ENCODE results near the gene GABRR2.
"Not testable (repeated sequence)": the region's sequence is repeated elsewhere in the genome, so short reads cannot be mapped to it uniquely, and the experiment has no call there.

GABRR2 gene

DNA sequence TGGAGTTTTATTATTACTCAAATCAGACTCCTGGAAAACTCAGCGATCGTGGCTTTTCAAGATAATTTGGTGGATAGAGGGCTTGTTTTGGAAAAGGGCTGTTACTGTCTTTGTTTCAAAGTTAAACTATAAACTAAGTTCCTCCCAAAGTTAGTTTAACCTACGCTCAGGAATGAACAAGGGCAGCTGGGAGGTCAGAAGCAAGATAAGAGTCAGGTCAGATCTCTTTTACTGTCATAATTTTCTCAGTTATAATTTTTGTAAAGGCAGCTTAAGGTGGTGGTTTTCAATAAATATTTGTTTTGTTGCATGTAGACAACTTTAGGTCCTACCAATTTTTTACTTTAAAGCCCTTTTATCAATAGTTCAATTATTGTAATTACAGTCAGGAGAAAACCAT, 9.2 kb upstream of the GABRR2 start:
- DNase-seq (ENCODE audit: low read depth in 3 of 3, low spot score in 1 of 3) = no peak

DNA sequence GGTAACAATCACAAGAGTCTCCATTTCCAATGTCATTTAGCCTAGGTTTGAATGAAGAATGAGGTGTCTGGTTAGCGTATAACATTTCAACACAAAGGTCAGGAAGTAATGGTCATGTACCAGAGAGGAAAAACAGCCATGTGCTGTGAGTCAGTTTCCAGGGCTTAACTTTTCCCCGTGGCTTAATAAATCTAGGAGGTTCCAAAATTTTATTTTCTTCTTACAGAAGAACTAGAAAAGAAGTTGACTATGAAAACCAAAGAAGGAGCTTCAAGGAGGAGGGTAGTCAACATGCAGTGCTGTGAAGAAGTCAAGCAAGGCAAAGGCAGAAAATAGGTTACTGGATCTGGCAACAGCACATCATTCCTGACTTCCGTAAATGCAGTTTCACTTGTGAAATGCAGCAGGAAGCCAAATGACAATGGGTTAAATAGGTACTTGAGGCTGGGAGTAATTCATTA, 8.4 kb upstream of the GABRR2 start:
- DNase-seq (ENCODE audit: low read depth in 3 of 3, low spot score in 1 of 3) = no peak

DNA sequence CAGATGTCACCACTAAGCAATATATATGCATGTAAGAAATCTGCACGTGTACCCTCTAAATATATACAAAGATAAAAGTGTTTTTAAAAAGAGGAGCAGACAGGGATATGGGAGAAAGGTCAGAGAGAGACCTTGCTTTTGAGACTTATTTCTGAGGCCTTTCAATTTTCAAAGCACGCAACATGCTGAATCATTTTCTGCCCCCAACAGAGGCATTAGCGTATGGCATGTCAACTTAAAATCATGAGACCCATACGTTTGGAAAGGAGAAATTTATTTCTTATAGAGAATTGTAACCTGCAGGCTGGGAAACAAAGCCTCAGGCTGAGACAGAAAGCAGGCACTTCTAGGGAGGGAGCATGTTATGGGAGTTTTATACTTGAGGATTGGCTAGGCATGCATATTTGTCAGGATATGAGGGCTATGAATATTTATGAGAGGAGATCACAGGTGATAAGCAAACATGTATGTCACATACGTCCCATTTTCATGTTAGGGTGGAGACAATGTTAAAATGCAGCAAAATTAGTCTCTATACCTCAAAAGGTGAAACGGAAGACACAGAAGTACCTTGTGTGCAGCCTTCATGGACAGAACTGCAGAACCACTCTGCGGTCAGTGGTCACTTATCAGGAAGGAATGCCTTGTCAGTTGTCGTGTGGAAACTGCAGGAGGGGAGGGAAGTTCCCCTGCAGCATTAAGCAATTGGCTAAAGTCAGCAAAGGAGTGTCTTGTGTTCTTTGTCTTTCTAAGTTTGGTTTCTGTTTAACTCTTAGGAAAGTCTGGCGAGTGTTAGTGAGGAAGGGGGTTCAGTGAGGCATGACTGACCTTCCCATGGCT, 6.3 kb upstream of the GABRR2 start:
- no peak for DNase-seq (ENCODE audit: low read depth in 3 of 3, low spot score in 1 of 3)

DNA sequence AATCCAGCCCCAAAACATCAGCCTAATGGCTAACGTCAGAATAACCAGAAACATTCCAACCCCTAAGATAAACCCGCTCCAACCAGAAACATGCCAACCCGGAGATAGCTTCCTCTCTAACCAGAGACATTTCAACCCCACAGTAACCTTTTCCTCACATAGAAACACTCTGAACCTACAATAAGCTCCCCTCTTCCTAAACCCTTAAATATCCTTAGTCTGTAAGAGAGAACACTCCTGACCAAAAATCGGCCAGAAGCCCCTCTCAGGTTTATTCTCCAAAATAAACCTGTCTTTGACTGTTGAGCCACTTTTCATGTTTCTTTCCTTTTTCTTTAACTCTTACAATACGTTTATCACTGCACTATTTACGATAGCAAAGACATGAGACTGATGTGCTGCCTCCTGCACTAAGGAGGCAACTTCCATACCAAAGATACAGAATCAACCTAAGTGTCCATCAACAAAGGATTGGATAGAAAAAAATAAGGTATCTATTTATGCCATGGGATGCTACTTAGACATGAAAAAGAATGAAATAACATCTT, 5.0 kb upstream of the GABRR2 start:
- DNase-seq (ENCODE audit: low read depth in 3 of 3, low spot score in 1 of 3) = no peak

DNA sequence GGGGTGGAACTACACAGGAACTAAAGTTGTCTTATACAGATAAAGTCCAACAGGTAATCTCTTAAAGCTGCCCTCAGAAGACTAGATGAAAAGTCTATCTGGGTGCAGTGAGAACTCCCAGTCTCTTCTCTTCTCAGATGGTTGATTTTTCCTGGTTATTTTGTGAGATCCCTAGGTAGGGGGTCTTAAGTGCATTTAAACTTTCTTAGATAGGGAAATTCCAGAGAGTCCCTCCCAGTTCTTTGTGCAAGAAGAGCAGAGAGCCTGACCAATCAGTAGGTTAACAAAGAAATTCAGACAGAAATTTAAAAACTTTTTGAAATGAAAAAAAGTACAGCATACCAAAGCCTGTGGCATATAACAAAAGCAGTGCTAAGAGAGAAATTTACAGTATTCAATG, 2.0 kb upstream of the GABRR2 start:
- no peak for DNase-seq (ENCODE audit: low read depth in 3 of 3, low spot score in 1 of 3)

DNA sequence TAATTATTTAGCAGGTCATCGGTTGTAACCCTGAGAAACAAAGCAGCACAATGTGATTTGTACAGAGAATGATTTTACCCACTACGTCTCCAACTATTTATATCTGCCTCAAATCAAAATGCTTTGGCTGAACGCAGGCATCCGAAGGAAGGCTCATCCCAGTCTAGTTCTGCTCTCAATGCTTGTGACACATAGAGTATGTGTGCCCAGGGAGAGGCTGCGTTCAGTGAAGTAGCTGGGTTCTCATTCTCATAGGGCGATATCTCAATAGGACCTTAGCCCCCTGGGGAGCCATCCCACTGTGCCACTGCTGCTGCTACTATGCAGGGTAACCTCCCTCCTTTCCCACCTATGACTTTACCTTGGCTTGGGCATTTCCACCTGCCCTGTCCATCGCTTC, 407 bp downstream of the GABRR2 start:
- no peak for DNase-seq (ENCODE audit: low read depth in 3 of 3, low spot score in 1 of 3)

DNA sequence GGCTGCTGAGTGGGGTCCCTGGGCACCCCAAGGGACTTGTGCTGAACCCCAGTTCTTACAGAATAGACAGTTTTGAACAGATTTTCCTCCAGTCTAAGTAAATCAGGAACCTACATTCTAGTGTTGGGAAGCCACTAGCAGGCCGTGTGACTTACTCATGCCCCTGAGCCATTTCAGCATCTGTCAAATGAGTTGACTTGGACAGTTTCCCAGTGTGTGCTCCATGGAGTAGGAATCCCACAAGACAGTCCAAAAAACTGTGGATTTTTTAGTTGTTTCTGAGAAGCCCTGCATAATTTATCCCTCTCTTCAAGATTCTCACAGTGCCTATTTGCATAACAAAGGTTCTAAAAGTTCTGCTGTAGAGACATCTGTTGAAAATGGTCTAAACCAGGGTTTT, 2.1 kb downstream of the GABRR2 start:
- DNase-seq (ENCODE audit: low read depth in 3 of 3, low spot score in 1 of 3) = no peak

DNA sequence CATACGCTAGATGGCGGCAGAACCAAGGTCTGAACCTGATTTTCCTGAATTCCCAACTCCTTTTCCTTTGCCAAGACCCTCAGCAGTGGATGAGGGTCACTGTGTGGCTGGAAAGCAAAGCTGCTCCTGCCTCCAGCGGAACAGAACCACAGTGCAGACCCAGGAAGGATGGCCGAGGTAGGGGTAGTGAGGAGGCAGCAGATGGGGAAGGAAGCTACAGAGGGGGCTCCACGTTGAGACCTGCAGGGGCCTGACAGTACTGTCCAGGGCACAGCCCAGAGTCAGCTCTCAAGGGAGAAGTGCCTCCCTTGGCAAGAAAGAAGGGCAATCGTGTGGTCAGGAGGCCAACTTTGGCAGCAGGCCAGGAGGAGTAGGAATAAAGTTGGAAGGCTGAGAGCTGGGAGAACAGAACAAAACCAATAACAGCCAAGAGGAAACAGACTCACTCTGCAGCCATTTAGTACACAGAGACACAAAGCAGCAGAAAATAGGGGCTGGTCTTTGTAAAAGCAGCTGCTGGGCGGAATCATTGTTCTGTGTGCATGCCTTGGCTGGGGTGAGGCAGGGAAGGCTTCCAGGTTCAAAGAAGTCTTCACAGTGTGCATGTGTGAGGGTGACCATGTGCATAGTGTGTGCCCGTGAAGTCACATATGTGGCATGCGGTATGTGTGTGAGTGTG, 3.1 kb downstream of the GABRR2 start:
- no peak for DNase-seq (ENCODE audit: low read depth in 3 of 3, low spot score in 1 of 3)

DNA sequence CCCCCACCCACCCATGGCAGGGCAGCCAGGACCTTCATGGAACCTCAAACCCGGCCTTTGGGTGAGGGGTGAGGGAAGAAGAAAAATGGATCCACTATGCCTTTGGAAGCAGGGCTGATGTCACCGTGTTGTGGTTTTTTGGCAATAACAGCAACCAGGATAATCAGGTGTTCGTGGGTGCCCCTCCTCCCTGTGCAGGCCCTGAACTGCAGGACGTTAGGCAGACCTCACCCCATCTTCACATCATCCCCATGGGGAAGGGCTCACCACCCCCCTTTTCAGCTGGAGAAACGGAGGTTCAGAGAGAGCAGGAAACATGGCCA, 3.6 kb downstream of the GABRR2 start:
- DNase-seq (ENCODE audit: low read depth in 3 of 3, low spot score in 1 of 3) = no peak

DNA sequence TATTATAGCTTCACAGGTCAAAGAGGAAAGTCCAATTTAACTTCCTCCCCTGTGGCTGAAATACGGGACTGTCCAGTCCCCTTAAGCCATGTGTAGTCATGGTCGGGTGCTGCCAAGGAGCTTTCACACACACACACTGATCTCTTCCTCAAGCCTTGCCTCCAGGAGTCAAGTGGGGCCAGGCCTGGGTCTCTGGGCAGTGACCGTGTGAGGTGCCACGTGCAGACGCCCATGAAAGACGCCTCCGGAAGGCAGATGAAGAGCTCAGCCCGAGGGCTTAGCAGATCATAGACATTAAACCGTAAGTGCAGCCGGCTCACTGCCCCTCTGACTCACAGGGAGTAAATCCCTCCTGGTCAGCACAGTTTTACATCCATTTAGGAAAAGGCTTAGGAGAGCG, 4.2 kb downstream of the GABRR2 start:
- DNase-seq (ENCODE audit: low read depth in 3 of 3, low spot score in 1 of 3) = no peak

DNA sequence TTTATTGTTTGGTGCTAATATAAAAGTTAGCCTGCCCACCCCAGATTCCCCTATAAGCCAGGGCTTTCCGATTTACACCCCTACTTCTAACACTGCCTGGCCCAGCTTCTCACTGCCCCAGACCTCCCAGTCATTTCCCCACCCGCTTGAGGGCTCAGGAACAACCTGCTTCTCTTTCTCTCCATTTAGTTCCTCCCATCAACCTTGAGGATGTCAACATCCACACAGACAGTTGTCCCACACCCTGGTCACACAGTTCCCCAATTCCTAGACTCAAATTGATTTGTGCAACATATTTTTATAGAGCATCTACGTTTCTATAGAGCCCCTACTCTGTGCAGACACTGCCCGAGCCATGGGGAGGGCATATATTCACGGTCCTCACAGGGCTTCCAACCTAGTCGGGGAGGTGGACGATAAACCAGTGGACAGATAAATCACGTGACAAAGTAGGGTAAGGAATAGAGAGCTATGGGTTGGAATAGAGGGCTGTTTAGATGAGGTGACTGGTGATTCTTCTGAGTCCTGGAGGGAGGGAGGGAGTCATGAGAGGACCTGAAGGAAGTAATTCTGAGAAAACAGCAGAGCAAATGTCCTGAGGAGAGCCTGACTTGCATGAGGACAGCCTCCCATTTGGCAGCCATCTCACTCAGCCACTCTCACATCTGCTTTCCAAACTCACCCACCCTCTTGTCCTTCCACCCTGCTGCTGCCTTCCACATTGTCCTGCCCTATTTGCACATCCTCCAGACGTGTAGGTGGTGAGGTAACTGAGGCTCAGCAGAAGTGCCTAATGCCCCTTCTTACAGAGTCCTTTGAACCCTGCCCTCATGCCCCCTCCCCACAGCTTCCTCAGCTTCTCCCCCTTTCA, 6.3 kb downstream of the GABRR2 start:
- no peak for DNase-seq (ENCODE audit: low read depth in 3 of 3, low spot score in 1 of 3)

DNA sequence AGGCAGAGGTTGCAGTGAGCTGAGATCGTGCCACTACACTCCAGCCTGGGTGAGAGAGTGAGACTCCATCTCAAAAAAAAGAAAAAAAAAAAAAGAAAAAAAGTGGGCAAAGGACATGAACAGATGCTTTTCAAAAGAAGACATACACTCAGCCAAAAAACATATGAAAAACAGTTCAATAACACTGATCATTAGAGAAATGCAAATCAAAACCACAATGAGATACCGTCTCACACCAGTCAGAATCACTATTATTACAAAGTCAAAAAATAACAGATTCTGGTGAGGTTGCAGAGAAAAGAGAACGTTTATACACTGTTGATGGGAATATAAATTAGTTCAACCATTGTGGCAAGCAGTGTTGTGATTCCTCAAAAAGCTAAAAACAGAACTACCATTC, 10.6 kb downstream of the GABRR2 start:
- DNase-seq (ENCODE audit: low read depth in 3 of 3, low spot score in 1 of 3) = not testable (repeated sequence)

DNA sequence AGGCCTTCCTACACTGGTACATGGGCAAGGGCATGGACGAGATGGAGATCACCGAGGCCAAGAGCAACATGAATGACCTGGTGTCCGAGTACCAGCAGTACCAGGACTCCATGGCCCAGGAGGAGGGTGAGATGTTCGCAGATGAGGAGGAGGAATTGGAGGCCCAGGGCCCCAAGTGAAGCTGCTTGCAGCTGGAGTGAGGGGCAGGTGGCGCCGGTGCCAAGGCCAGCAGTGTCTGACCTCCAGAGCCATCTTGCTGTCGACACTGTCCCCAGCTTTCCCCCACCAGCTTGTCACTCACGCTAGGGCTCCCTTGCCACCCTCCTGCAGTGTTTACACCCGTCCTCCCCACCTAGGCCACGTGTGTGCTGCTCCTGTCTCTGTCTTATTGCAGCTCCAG, 12.2 kb downstream of the GABRR2 start:
- no peak for DNase-seq (ENCODE audit: low read depth in 3 of 3, low spot score in 1 of 3)

DNA sequence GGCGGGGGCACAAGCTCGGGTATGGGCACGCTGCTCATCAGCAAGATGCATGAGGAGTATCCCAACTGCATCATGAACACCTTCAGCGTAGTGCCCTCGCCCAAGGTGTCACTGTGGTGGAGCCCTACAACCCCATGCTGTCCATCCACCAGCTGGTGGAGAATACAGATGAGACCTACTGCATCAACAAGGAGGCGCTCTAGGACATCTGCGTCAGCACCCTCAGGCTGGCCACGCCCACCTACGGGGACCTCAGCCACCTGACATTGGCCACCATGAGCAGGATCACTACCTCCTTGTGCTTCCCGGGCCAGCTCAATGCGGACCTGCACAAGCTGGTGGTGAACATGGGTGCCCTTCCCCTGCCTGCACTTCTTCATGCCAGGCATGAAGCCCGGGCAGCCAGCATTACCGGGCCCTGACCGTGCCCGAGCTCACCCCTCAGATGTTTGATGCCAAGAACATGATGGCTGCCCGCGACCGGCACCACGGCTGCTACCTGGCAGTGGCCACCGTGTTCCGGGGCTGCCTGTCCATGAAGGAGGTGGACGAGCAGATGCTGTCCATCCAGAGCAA, 12.8 kb downstream of the GABRR2 start:
- DNase-seq (ENCODE audit: low read depth in 3 of 3, low spot score in 1 of 3) = no peak

DNA sequence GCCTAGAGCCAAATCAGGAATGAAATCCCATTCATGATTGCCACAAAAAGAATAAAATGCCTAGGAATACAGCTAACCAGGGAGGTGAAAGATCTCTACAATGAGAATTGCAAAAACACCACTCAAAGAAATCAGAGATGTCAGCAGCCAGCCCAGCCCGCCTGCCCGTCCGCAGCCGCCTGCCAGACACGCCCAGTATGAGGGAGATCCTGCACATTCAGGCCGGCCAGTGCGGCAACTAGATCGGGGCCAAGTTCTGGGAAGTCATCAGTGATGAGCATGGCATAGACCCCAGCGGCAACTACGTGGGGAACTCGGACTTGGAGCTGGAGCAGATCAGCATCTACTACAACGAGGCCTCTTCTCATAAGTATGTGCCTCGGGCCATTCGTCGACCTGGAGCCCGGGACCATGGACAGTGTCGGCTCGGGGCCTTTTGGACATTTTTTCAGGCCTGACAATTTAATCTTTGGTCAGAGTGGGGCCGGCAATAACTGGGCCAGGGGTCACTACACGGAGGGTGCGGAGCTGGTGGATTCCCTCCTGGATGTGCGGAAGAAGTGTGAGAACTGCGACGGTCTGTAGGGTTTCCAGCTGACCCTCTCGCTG, 13.4 kb downstream of the GABRR2 start:
- DNase-seq (ENCODE audit: low read depth in 3 of 3, low spot score in 1 of 3) = no peak

DNA sequence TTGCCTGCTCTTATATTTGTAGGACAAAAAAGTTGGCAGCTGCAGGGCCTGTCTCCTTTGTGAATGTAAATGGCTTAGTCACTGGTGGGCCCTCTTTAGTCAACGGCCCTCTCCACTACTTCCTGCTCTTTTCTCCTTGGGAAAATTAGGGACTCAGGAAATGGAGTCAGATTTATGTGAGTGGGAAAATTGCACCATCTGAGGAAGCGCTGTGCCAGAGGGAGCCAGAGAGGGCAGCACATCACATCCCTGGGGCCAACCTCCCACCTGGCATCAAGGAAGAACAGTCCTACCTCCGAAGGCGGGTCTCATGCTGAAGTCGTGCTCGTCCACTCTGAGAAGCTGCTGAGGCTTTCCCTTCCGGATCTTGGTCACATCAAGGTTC, 15.6 kb downstream of the GABRR2 start:
- DNase-seq (ENCODE audit: low read depth in 3 of 3, low spot score in 1 of 3) = no peak

DNA sequence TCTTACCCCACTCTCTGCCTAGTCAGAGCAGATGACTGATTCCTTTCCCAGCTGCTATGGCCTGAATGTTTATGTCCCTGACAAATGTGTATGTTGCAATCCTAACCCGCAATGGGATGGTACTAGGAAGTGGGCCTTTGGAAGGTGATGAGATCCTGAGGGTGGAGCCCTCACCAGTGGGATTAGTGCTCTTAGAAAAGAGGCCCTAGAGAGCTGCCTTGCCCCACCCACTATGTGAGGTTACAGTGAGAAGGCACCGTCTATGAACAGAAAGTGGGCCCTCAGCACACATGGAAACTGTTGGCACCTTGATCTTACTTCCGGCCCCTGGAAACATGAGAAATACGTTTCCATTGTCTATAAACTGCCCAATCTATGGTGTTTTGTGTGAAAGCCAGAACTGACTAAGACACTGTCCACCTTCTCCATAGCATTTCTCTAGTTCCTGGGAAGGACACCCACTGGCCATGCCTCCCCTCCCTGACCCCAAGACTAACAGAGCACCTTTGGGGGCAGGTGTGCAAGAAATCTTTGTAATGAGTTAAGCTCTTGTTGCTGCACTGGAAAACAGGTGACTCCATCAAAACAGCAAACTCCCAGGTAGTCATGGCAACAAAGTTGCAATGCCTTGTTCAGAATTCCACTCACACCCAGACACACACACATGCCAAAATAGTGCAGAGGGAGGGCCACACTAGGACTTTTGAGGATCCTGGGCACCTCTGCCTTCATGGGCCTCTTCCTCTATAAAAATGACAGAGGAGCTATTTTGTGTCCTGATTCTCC, 16.2 kb downstream of the GABRR2 start:
- DNase-seq (ENCODE audit: low read depth in 3 of 3, low spot score in 1 of 3) = peak in 1 of 3 donors; percentile 7

DNA sequence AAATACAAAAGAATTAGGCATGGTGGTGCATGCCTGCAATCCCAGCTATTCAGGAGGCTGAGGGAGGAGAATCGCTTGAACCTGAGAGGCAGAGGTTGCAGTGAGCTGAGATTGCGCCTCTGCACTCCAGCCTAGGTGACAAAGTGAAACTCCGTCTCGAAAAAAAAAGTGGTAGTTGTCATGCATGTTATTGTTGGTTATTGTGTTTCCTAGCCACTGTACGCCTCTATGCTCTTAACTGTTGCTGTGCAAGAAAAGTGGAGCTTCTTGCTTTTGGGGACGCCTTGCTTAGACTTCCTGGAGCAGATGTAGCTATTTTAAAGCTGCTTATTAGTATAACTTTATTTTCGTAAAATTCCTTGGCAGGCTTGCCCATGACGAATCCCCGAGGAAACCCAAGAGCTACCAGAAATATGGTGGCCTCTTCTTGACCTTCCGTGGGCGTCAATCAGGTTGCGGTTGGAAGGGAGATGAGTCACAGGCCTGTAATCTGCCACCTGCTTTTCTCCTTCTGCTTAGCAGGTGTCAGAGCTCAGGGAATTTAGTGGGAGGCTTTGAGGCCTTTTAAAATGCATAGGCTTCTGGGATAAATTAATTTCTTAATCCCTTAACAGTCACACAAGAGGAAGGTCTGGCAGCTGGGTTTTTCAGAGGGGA, 17.3 kb downstream of the GABRR2 start:
- peak; percentile 11 to 25 (median 24) for DNase-seq (ENCODE audit: low read depth in 3 of 3, low spot score in 1 of 3)

DNA sequence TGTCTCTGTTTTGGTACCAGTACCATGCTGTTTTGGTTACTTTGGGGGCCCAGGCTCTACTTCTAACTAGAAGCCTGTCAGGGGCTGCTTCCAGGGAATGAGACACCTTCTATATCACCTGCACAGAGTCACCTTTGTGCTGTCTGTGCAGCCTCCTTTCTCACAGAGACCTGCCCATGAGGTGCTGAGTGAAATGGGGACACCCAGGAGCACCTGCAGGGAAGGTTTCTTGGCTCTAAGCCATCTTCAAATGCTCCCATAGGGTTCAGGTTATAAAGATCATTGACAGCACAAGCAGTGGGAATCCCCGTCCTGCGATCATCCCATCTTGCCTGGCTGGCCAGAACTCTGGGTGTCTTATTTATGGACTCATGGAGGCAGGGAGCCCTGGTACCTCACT, 19.1 kb downstream of the GABRR2 start:
- no peak for DNase-seq (ENCODE audit: low read depth in 3 of 3, low spot score in 1 of 3)
